Osteocyte (in vitro differentiated cells): ENCODE measurements around the gene RNU2-63P. TPM values are rescaled to one million over a fixed set of nuclear protein-coding genes. Genes with fewer than 3 reads are reported as not detected.

Source experiments
- DNase-seq: peaks from one replicate; pipeline ENCODE4 v3.0.0; 2021; ENCODE audit warnings: mixed read lengths; ENCODE audit not compliant: unreplicated experiment; ENCODE audit errors: extremely low spot score
- H3K27ac Mint-ChIP-seq: one replicate; pipeline ENCODE4 v1.8.0; 2021; ENCODE audit warnings: mild to moderate bottlenecking, mixed read lengths; ENCODE audit not compliant: unreplicated experiment
- H3K27me3 Mint-ChIP-seq: one replicate; pipeline ENCODE4 v1.8.0; 2021; ENCODE audit warnings: mixed read lengths; ENCODE audit not compliant: unreplicated experiment
- H3K36me3 Mint-ChIP-seq: one replicate; pipeline ENCODE4 v1.8.0; 2021; ENCODE audit warnings: mixed read lengths; ENCODE audit not compliant: unreplicated experiment
- H3K4me1 Mint-ChIP-seq: one replicate; pipeline ENCODE4 v1.8.0; 2021; ENCODE audit warnings: mixed read lengths; ENCODE audit not compliant: unreplicated experiment
- H3K4me3 Mint-ChIP-seq: one replicate; pipeline ENCODE4 v1.8.0; 2021; ENCODE audit warnings: mild to moderate bottlenecking, moderate library complexity, mixed read lengths; ENCODE audit not compliant: unreplicated experiment
- H3K9me3 Mint-ChIP-seq: one replicate; pipeline ENCODE4 v1.8.0; 2021; ENCODE audit warnings: mixed read lengths; ENCODE audit not compliant: unreplicated experiment
- total RNA-seq: library from RNA; stranded (reverse); gene quantifications from 2 replicates; pipeline ENCODE4 v1.2.1, GENCODE V29; 2021
- TF ChIP-seq, protein P1 (sequence below): fragments of 200-600 bp; sonication (generic); IDR thresholded peaks from 2 replicates; pipeline ENCODE4 v1.5.0; 2021; ENCODE audit warnings: antibody characterized with exemption, mild to moderate bottlenecking, moderate library complexity

The RNU2-63P gene
- total RNA-seq, 1 donor from 2014 or later, result not detected

DNA sequence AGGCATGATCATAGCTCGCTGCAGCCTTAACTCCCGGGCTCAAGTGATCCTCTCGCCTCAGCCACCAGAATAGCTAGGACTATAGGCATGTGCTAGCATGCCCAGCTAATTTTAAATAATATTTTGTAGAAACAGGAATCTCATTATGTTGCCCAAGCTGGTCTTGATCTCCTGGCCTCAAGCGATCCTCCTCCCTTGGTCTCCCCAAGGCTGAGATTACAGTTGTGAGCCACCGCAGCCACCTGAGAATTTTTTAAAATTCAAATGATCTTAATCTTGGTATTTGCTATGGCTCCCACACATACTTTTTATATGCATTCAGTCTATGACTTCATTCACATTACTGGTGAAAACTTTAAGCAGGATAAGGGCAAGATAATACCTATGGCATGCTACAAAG, 26.1 kb upstream of the RNU2-63P start:
- DNase-seq, result no peak
- peak overlapping the region; percentile 9 for H3K27ac Mint-ChIP-seq
- no peaks in the 10 kb centered on the region for H3K9me3 Mint-ChIP-seq
- TF ChIP-seq, protein P1, sequence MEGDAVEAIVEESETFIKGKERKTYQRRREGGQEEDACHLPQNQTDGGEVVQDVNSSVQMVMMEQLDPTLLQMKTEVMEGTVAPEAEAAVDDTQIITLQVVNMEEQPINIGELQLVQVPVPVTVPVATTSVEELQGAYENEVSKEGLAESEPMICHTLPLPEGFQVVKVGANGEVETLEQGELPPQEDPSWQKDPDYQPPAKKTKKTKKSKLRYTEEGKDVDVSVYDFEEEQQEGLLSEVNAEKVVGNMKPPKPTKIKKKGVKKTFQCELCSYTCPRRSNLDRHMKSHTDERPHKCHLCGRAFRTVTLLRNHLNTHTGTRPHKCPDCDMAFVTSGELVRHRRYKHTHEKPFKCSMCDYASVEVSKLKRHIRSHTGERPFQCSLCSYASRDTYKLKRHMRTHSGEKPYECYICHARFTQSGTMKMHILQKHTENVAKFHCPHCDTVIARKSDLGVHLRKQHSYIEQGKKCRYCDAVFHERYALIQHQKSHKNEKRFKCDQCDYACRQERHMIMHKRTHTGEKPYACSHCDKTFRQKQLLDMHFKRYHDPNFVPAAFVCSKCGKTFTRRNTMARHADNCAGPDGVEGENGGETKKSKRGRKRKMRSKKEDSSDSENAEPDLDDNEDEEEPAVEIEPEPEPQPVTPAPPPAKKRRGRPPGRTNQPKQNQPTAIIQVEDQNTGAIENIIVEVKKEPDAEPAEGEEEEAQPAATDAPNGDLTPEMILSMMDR, result no peak
- no peak overlapping the region for H3K4me3 Mint-ChIP-seq
- peaks cover 9% of the 10 kb centered on the region for H3K36me3 Mint-ChIP-seq
- H3K4me1 Mint-ChIP-seq, result peaks cover 40% of the 10 kb centered on the region
- H3K27me3 Mint-ChIP-seq, result no peaks in the 10 kb centered on the region

DNA sequence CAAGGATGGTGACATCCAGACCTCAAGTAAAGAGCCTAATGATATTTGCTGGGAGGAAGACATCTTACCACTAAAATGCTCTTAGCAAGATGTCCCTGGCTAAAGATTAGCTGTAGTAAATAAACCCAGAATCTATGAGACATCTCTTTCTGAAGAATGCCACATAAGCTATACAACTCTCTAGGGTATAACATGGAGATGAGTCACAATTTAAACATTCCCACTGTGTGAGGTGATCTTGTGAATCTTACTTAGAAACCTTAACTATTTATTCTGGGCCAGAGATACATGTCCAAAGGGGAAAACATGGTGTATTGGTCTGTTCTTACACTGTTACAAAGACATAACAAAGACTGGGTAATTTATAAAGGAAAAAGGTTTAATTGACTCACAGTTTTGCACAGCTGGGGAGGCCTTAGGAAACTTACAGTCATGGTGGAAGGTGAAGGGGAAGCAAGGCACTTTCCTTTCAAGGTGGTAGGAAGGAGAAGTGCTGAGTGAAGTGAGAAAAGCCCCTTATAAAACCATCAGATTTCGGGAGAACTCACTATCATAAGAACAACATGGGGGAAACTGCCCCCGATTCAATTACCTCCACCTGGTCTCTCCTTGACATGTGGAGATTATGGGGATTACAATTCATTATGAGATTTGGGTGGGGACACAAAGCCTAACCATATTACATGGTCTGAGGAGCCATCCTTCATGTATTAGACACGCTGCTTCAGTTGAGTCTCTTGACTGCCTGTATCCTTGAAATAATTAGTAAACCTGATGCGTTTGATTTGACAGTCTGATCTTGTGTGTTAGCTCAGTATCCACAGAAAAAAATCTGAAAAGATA, 22.1 kb upstream of the RNU2-63P start:
- Mint-ChIP-seq H3K9me3 (no peaks in the 10 kb centered on the region), H3K4me3 (no peak overlapping the region), H3K36me3 (peaks cover 31% of the 10 kb centered on the region), H3K27me3 (no peaks in the 10 kb centered on the region), H3K27ac (peak overlapping the region; percentile 92), H3K4me1 (peaks cover 40% of the 10 kb centered on the region)
- DNase-seq, result no peak
- TF ChIP-seq, protein P1, result no peak

DNA sequence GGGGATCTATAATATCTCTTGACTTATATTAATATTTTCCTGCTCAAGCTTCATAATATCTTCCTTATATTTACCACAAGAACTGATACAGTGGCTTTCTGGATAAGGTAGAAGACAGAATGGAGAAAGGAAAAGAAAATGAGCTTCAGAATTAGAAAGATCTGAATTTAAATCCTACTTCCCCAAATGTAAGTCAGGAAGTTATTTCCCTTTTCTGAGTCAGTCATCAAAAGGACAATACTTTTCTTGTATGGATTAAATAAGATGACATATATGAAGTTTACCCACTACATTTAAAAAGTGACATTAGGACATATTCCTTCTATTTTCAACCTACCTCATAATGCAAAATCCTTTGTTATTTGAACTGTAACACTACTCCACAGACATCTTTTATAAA, 20.3 kb upstream of the RNU2-63P start:
- Mint-ChIP-seq H3K4me1 (peaks cover 30% of the 10 kb centered on the region), H3K27ac (no peak overlapping the region), H3K4me3 (no peak overlapping the region), H3K9me3 (no peaks in the 10 kb centered on the region), H3K27me3 (no peaks in the 10 kb centered on the region), H3K36me3 (peaks cover 37% of the 10 kb centered on the region)
- TF ChIP-seq, protein P1, result no peak
- no peak for DNase-seq

DNA sequence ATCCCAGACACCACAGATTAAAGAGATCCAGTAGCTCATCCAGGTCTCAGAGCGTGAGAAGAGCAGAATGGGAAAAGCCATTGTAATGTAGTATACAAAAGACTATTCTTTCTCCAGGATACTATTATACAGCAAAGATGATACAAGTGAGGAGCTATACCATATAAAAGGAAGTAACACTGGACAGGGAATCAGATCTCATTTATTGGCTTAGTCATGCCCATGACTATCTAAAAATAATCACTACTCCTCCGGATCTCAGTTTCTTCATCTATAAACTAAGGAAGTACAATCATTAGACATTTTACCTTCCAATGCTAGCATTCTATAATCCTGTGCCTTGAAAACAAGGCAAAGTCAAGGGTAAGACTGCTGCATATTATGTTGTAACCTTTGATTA, 19.8 kb upstream of the RNU2-63P start:
- TF ChIP-seq, protein P1, result no peak
- Mint-ChIP-seq H3K4me1 (peaks cover 30% of the 10 kb centered on the region), H3K27ac (peak overlapping the region; percentile 19), H3K4me3 (no peak overlapping the region), H3K36me3 (peaks cover 36% of the 10 kb centered on the region), H3K27me3 (no peaks in the 10 kb centered on the region), H3K9me3 (no peaks in the 10 kb centered on the region)
- no peak for DNase-seq

DNA sequence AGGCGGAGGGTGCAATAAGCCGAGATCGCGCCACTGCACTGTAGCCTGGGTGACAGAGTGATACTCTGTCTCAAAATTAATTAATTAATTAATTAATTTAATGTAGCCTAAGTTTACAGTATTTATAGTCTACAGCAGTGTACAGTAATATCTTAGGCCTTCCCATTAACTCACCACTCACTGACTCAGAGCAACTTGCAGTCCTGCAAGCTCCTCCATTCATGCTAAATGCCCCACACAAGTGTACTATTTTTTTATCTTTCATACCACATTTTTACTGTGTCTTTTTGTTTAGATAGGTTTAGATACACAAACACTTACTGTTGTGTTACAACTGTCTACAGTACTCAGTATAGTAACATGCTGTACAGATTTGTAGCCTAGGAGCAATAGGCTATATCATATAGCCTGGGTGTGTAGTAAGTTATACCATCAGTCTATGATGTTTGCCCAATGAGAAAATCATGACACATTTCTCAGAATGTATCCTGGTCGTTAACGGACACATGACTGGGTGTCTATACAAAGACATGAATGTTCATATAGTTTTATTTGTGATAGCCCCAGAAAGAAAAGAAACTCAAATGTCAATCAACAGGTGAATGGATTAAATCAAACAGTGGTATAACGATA, 15.8 kb upstream of the RNU2-63P start:
- no peak overlapping the region for H3K4me3 Mint-ChIP-seq
- no peak overlapping the region for H3K27ac Mint-ChIP-seq
- DNase-seq, result no peak
- H3K36me3 Mint-ChIP-seq, result peaks cover 54% of the 10 kb centered on the region
- H3K27me3 Mint-ChIP-seq, result no peaks in the 10 kb centered on the region
- TF ChIP-seq, protein P1, result no peak
- no peaks in the 10 kb centered on the region for H3K9me3 Mint-ChIP-seq
- peaks cover 5% of the 10 kb centered on the region for H3K4me1 Mint-ChIP-seq
